ENCODE results near the gene PALLD.

GRCh38 chr4:168604496-168605373 is 107.9 kb downstream of the PALLD start:
- TF ChIP-seq CTCF (conservative IDR thresholded peaks at IDR 0.05; ENCODE audit: low read depth, low read length), result no peak
- no peak for TF ChIP-seq EZH2 (IDR thresholded peaks at IDR 0.05; ENCODE audit: low read length, unreplicated experiment)
